ENCODE measurements around the gene DNAL1. TPM values are rescaled to one million over a fixed set of nuclear protein-coding genes. Genes with fewer than 3 reads are reported as not detected.

DNAL1 gene
- total RNA-seq, 1 donor from 2014 or later = 22.3 TPM

- no peak for DNase-seq (ENCODE audit: low spot score)
- intact Hi-C loops (cut with DNase I) = no loop called here
- no peak for ATAC-seq
Observed at GRCh38 chr14:73718418-73719251, 73.8 kb downstream of the DNAL1 start.

- intact Hi-C loops (cut with DNase I) = no loop called here
- no peak for ATAC-seq
- DNase-seq (ENCODE audit: low spot score) = no peak
Observed at GRCh38 chr14:73719361-73719760, 74.6 kb downstream of the DNAL1 start.

GRCh38 chr14:73719791-73720190 is 75.0 kb downstream of the DNAL1 start:
- DNase-seq (ENCODE audit: low spot score) = no peak
- intact Hi-C loops (cut with DNase I) = loop anchor here (2.0 to 10.0 kb wide), 2 partner anchors 63 to 225 kb away; no protein-coding TSS in a partner anchor
- ATAC-seq = no peak

GRCh38 chr14:73720636-73721035 is 75.8 kb downstream of the DNAL1 start:
- DNase-seq (ENCODE audit: low spot score) (no peak), ATAC-seq (no peak)
- intact Hi-C loops (cut with DNase I) = loop anchor here (2.0 to 10.0 kb wide), 2 partner anchors 62 to 224 kb away; no protein-coding TSS in a partner anchor

- DNase-seq (ENCODE audit: low spot score) (no peak), ATAC-seq (no peak)
- intact Hi-C loops (cut with DNase I) = loop anchor here (2.0 to 10.0 kb wide), 2 partner anchors 62 to 224 kb away; no protein-coding TSS in a partner anchor
Observed at GRCh38 chr14:73721101-73721821, 76.5 kb downstream of the DNAL1 start.

GRCh38 chr14:73722581-73722980 is 77.8 kb downstream of the DNAL1 start:
- intact Hi-C loops (cut with DNase I) = loop anchor here (10.0 kb wide), 1 partner anchor 222 kb away; no protein-coding TSS in a partner anchor
- DNase-seq (ENCODE audit: low spot score) (no peak), ATAC-seq (no peak)

- ATAC-seq (no peak), DNase-seq (ENCODE audit: low spot score) (no peak)
- intact Hi-C loops (cut with DNase I) = loop anchor here (10.0 kb wide), 1 partner anchor 221 kb away; no protein-coding TSS in a partner anchor
Observed at GRCh38 chr14:73723406-73723796, 78.6 kb downstream of the DNAL1 start.

GRCh38 chr14:73723797-73724661 is 79.2 kb downstream of the DNAL1 start:
- no peak for DNase-seq (ENCODE audit: low spot score)
- peak; percentile 92 for ATAC-seq
- intact Hi-C loops (cut with DNase I) = loop anchor here (10.0 kb wide), 1 partner anchor 221 kb away; no protein-coding TSS in a partner anchor

GRCh38 chr14:73724696-73725095 is 79.9 kb downstream of the DNAL1 start:
- intact Hi-C loops (cut with DNase I) = loop anchor here (5.0 to 10.0 kb wide), 2 partner anchors 103 to 220 kb away; no protein-coding TSS in a partner anchor
- DNase-seq (ENCODE audit: low spot score) (peak; percentile 18), ATAC-seq (no peak)

- no peak for ATAC-seq
- intact Hi-C loops (cut with DNase I) = loop anchor here (5.0 to 10.0 kb wide), 2 partner anchors 102 to 219 kb away; no protein-coding TSS in a partner anchor
- peak; percentile 67 for DNase-seq (ENCODE audit: low spot score)
Observed at GRCh38 chr14:73725116-73726024, 80.6 kb downstream of the DNAL1 start.

- DNase-seq (ENCODE audit: low spot score) (no peak), ATAC-seq (no peak)
- intact Hi-C loops (cut with DNase I) = loop anchor here (5.0 to 10.0 kb wide), 2 partner anchors 101 to 219 kb away; no protein-coding TSS in a partner anchor
Observed at GRCh38 chr14:73726025-73726961, 81.5 kb downstream of the DNAL1 start.

GRCh38 chr14:73727166-73727565 is 82.4 kb downstream of the DNAL1 start:
- ATAC-seq (no peak), DNase-seq (ENCODE audit: low spot score) (peak; percentile 54)
- intact Hi-C loops (cut with DNase I) = loop anchor here (5.0 to 10.0 kb wide), 2 partner anchors 100 to 218 kb away; no protein-coding TSS in a partner anchor

- intact Hi-C loops (cut with DNase I) = loop anchor here (5.0 to 10.0 kb wide), 2 partner anchors 98 to 216 kb away; no protein-coding TSS in a partner anchor
- DNase-seq (ENCODE audit: low spot score) = peak; percentile 94
- peak; percentile 71 for ATAC-seq
Observed at GRCh38 chr14:73728717-73729330, 84.0 kb downstream of the DNAL1 start.

- ATAC-seq (no peak), DNase-seq (ENCODE audit: low spot score) (peak; percentile 57)
- intact Hi-C loops (cut with DNase I) = loop anchor here (5.0 to 10.0 kb wide), 2 partner anchors 98 to 215 kb away; no protein-coding TSS in a partner anchor
Observed at GRCh38 chr14:73729556-73730265, 84.9 kb downstream of the DNAL1 start.

GRCh38 chr14:73731111-73731510 is 86.3 kb downstream of the DNAL1 start:
- DNase-seq (ENCODE audit: low spot score) (no peak), ATAC-seq (no peak)
- intact Hi-C loops (cut with DNase I) = no loop called here
